Measurements from ENCODE around the gene TBC1D10A. TPM values are rescaled to one million over a fixed set of nuclear protein-coding genes. Genes with fewer than 3 reads are reported as not detected.
A peak's percentile ranks its signal among the peaks of the same experiment; 100 is the strongest.

Gene TBC1D10A, protein sequence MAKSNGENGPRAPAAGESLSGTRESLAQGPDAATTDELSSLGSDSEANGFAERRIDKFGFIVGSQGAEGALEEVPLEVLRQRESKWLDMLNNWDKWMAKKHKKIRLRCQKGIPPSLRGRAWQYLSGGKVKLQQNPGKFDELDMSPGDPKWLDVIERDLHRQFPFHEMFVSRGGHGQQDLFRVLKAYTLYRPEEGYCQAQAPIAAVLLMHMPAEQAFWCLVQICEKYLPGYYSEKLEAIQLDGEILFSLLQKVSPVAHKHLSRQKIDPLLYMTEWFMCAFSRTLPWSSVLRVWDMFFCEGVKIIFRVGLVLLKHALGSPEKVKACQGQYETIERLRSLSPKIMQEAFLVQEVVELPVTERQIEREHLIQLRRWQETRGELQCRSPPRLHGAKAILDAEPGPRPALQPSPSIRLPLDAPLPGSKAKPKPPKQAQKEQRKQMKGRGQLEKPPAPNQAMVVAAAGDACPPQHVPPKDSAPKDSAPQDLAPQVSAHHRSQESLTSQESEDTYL
- total RNA-seq (2021) (7.5 to 11.1 TPM (median 9.6 TPM) in 3 replicates), Bru-seq, nascent RNA (percentile 46 among the genes with signal in this experiment)
- long read RNA-seq, experiment 1, transcript TBC1D10A-201 (9 exons, 2,077 nt): major isoform, 36 of 40 reads
- long read RNA-seq, experiment 1, partial matches to known transcripts: 1 of 40 reads
- long read RNA-seq, experiment 1, other reads (novel, unspliced or antisense): 2 of 40 reads
- long read RNA-seq, experiment 2, partial matches to known transcripts: 1 of 9 reads
- long read RNA-seq, experiment 2, other reads (novel, unspliced or antisense): 2 of 9 reads
- long read RNA-seq, experiment 3, transcript TBC1D10A-201 (9 exons, 2,077 nt): major isoform, 7 of 8 reads
- long read RNA-seq, experiment 3, partial matches to known transcripts: 0 of 8 reads
- long read RNA-seq, experiment 3, other reads (novel, unspliced or antisense): 1 of 8 reads

DNA sequence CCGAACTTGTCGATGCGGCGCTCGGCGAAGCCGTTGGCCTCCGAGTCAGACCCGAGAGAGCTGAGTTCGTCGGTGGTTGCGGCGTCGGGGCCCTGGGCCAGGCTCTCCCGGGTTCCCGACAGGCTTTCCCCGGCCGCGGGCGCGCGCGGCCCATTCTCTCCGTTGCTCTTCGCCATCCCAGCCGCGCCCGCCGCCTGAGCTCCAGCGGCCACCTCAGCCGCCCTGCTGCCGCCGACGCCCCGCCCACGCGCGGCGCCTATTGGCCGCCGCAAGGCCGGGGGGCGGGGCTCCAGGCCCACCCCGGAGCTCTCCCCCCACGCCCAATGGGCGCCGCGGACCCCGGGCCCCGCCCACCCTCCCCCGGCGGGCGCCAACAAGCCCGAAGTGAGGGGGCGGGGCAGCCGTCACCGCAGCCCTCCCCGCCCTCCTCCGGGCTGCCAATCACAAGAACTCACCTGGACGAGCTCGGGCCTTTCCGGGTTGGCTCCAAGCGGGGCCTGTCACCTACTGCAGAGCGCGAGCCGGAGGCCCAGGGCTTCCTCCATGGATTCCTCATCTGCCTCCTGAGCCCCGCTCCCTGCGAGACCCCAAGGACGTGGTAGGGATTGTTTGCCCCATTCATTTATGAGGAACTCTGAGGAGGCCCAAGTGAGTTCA is at the start of gene TBC1D10A:
TBC1D10A (minus strand) TSS at position 236 of the 657 bp plus-strand sequence; CDS start at position 176, 60 bp downstream.
- Mint-ChIP-seq H3K4me3 (peak within 1 kb of the TSS; percentile 75), H3K36me3 (peaks cover 2% of the 10 kb centered on the region; the same call in 1 of the 2 replicates), H3K9me3 (no peaks in the 10 kb centered on the region), H3K4me1 (peaks cover 28% of the 10 kb centered on the region), H3K27me3 (ENCODE audit: low read depth) (no peaks in the 10 kb centered on the region), H3K27ac (peak within 1 kb of the TSS; percentile 89)
- peak; percentile 93 for ATAC-seq
- CTCF ChIA-PET: interaction anchor here (0.5 to 7.8 kb wide), 20 partner anchors 10 to 480 kb away, joined by 3 to 193 read pairs (median 5); partner anchors contain the start of genes CASTOR1, CCDC157, RNF215 and SF3A1
- TF ChIP-seq, protein P1, sequence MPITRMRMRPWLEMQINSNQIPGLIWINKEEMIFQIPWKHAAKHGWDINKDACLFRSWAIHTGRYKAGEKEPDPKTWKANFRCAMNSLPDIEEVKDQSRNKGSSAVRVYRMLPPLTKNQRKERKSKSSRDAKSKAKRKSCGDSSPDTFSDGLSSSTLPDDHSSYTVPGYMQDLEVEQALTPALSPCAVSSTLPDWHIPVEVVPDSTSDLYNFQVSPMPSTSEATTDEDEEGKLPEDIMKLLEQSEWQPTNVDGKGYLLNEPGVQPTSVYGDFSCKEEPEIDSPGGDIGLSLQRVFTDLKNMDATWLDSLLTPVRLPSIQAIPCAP (CRISPR knock-in tag; IDR thresholded peaks at IDR 0.05): no peak
- TF ChIP-seq JAZF1 (CRISPR knock-in tag; IDR thresholded peaks at IDR 0.05): no peak
- TF ChIP-seq TEAD4 (CRISPR knock-in tag; IDR thresholded peaks at IDR 0.05): no peak
- TF ChIP-seq NFYB (CRISPR knock-in tag; conservative IDR thresholded peaks at IDR 0.05; ENCODE audit: low read depth): peak; percentile 32; the same call in 1 of the 2 replicates
- TF ChIP-seq, protein P2, sequence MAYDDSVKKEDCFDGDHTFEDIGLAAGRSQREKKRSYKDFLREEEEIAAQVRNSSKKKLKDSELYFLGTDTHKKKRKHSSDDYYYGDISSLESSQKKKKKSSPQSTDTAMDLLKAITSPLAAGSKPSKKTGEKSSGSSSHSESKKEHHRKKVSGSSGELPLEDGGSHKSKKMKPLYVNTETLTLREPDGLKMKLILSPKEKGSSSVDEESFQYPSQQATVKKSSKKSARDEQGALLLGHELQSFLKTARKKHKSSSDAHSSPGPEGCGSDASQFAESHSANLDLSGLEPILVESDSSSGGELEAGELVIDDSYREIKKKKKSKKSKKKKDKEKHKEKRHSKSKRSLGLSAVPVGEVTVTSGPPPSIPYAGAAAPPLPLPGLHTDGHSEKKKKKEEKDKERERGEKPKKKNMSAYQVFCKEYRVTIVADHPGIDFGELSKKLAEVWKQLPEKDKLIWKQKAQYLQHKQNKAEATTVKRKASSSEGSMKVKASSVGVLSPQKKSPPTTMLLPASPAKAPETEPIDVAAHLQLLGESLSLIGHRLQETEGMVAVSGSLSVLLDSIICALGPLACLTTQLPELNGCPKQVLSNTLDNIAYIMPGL (CRISPR knock-in tag; IDR thresholded peaks at IDR 0.05): peak; percentile 25; the same call in 1 of the 2 replicates
- TF ChIP-seq, protein P3, sequence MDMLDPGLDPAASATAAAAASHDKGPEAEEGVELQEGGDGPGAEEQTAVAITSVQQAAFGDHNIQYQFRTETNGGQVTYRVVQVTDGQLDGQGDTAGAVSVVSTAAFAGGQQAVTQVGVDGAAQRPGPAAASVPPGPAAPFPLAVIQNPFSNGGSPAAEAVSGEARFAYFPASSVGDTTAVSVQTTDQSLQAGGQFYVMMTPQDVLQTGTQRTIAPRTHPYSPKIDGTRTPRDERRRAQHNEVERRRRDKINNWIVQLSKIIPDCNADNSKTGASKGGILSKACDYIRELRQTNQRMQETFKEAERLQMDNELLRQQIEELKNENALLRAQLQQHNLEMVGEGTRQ (CRISPR knock-in tag; IDR thresholded peaks at IDR 0.05): peak; percentile 20; the same call in 1 of the 2 replicates
- TF ChIP-seq, protein P4, sequence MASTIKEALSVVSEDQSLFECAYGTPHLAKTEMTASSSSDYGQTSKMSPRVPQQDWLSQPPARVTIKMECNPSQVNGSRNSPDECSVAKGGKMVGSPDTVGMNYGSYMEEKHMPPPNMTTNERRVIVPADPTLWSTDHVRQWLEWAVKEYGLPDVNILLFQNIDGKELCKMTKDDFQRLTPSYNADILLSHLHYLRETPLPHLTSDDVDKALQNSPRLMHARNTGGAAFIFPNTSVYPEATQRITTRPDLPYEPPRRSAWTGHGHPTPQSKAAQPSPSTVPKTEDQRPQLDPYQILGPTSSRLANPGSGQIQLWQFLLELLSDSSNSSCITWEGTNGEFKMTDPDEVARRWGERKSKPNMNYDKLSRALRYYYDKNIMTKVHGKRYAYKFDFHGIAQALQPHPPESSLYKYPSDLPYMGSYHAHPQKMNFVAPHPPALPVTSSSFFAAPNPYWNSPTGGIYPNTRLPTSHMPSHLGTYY (CRISPR knock-in tag; IDR thresholded peaks at IDR 0.05): no peak
- TF ChIP-seq SP1 (CRISPR knock-in tag; conservative IDR thresholded peaks at IDR 0.05): 0 out of 2 replicates have a peak, but pooled peaks have one; percentile 61
- TF ChIP-seq, protein P5, sequence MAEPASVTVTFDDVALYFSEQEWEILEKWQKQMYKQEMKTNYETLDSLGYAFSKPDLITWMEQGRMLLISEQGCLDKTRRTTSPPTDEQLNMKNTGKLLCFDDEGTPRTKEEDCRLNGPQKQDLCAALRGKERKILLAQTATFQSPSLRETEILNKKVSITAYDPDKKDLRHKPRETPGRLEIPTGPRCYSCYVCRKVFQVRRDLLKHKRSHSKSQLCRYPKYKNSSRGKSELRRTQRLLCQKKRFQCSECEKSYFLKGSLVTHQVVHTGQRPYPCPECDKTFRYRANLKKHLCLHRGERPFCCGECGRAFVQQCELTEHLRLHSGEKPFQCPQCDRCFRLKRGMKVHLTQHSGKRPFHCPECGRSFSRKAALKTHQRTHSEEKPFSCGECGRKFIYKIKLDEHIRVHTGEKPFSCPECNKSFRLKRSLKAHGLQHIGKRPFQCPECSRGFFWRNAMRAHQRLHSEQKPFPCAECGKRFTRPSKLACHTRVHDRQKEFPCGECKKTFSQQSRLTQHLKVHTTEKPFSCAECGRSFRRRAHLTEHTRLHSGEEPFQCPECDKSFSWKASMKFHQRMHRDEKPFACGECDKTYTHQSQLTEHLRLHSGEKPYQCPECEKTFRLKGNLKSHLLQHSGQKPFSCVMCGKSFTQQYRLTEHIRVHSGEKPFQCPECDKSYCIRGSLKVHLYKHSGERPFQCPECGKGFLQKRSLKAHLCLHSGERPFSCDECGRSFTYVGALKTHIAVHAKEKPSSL (CRISPR knock-in tag; conservative IDR thresholded peaks at IDR 0.05): no peak
- DNase-seq (ENCODE audit: low spot score): peak; percentile 95
- POLR2A ChIA-PET: interaction anchor here (0.7 to 2.4 kb wide), 4 partner anchors 30 to 59 kb away, joined by 3 to 7 read pairs (median 4); partner anchors contain the start of genes CCDC157 and SF3A1

DNA sequence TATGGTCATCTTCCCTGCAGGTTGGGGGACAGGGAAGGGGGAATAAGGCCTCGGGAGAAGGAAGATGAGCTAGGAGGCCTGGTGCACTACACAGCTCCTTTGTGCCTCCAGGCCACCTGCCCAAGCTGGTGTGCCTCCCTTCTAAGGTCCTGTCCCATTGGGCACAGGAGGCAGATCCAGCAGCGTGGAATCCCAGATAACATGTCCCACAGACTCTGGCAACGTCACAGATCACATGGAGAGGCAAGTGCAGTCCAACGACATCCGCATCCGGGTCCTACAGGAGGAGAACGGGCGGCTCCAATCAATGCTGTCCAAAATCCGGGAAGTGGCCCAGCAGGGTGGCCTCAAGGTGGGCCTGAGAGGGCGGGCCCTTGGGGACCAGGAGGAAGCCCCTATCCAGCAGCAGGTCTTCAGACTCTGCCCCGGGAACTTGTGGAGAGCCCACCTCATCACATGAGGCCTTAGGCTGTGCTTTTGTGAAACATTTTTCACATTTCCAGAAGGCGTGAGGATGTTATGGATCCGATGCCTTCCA is 48.6 kb upstream of the TBC1D10A start:
- Mint-ChIP-seq H3K4me1 (0 out of 2 replicates have a peak, but pooled peaks cover 3% of the 10 kb centered on the region), H3K36me3 (peaks cover 4% of the 10 kb centered on the region; the same call in 1 of the 2 replicates), H3K27me3 (ENCODE audit: low read depth) (no peaks in the 10 kb centered on the region), H3K9me3 (no peaks in the 10 kb centered on the region), H3K4me3 (no peak overlapping the region), H3K27ac (peak overlapping the region; percentile 78; the same call in 1 of the 2 replicates)
- TF ChIP-seq FOXP1 (CRISPR knock-in tag; IDR thresholded peaks at IDR 0.05; ENCODE audit: borderline replicate concordance): no peak
- TF ChIP-seq, protein P5 (CRISPR knock-in tag; conservative IDR thresholded peaks at IDR 0.05): no peak
- no peak for TF ChIP-seq ZNF138 (CRISPR knock-in tag; conservative IDR thresholded peaks at IDR 0.05)
- no peak for TF ChIP-seq CBFB (CRISPR knock-in tag; IDR thresholded peaks at IDR 0.05; ENCODE audit: low read depth)
- no peak for TF ChIP-seq RELA (CRISPR knock-in tag; IDR thresholded peaks at IDR 0.05; ENCODE audit: borderline replicate concordance)
- no peak for TF ChIP-seq ZNF317 (CRISPR knock-in tag; IDR thresholded peaks at IDR 0.05; ENCODE audit: borderline replicate concordance, low read depth)
- TF ChIP-seq ETV6 (CRISPR knock-in tag; IDR thresholded peaks at IDR 0.05): no peak
- TF ChIP-seq ZNF263 (CRISPR knock-in tag; IDR thresholded peaks at IDR 0.05; ENCODE audit: low read depth): no peak
- no peak for TF ChIP-seq IRF2 (CRISPR knock-in tag; IDR thresholded peaks at IDR 0.05; ENCODE audit: borderline replicate concordance, low read depth)
- no peak for TF ChIP-seq MYBL2 (CRISPR knock-in tag; IDR thresholded peaks at IDR 0.05)
- no peak for TF ChIP-seq GABPB1 (CRISPR knock-in tag; IDR thresholded peaks at IDR 0.05)
- DNase-seq (ENCODE audit: low spot score) (no peak), ATAC-seq (no peak)
- CTCF ChIA-PET: interaction anchor here (1.1 to 2.9 kb wide), 6 partner anchors 11 to 87 kb away, joined by 3 to 14 read pairs (median 8); partner anchors contain the start of genes RNF215 and TBC1D10A
- POLR2A ChIA-PET: interaction anchor here (0.7 to 1.8 kb wide), 2 partner anchors 19 to 568 kb away, joined by 6 to 14 read pairs; partner anchors contain the start of genes CCDC157 and SF3A1
